SKM-1 (cell line): ENCODE results near the gene STOML2.
"Not testable (repeated sequence)": the region's sequence is repeated elsewhere in the genome, so short reads cannot be mapped to it uniquely, and the experiment has no call there.

Experiments
- DNase-seq: peaks from one replicate; lab custom pipeline; 2025; ENCODE audit not compliant: unreplicated experiment; lab: John Stamatoyannopoulos, UW

The STOML2 gene, protein sequence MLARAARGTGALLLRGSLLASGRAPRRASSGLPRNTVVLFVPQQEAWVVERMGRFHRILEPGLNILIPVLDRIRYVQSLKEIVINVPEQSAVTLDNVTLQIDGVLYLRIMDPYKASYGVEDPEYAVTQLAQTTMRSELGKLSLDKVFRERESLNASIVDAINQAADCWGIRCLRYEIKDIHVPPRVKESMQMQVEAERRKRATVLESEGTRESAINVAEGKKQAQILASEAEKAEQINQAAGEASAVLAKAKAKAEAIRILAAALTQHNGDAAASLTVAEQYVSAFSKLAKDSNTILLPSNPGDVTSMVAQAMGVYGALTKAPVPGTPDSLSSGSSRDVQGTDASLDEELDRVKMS

DNA sequence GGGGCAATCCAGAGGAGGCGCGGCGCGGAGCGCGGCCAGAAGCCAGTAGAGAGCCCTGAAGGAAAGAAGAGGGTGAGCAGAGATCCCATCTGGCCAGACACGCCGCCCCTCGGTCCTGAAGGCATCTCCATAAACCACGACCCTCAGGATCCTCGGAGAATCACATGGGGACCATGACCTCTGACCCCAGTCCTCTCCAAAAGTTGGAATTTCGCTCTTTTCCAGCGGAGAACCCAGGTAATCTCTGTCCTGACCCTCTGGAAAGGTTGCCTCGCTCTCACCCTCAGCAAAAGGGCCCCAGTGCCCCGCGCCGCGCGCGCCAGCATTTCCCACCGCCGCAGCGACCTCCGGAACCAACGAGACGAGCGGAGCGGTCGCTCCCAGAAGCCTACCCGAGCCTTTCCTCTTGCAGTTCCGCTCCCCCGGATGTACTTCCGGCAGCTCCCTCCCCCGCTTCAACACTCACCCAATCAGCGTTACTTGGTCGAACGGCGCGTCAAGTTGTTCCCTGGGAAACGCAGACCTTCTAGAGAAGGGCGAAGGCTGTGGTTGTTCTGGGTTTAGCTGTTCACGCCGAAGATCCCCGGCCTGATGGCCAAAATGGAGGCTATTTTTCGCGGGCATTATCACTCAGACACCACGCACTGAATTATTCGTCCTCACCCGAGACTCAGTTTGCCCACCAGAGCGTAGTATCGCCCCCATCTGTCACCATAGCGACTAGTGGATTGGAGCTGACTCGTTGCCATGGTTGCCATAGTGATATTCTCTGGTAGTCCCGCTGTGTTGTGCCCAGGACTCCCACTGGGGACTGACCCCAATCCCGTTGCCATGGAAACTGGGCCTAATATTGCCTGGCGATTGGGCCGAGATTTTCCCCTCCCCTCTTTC, at the start of gene STOML2:
TSS of gene STOML2 (minus strand) at position 363 of the 891 bp plus-strand sequence. CDS start at position 326, 37 bp downstream.
- DNase-seq, result peak; percentile 94

DNA sequence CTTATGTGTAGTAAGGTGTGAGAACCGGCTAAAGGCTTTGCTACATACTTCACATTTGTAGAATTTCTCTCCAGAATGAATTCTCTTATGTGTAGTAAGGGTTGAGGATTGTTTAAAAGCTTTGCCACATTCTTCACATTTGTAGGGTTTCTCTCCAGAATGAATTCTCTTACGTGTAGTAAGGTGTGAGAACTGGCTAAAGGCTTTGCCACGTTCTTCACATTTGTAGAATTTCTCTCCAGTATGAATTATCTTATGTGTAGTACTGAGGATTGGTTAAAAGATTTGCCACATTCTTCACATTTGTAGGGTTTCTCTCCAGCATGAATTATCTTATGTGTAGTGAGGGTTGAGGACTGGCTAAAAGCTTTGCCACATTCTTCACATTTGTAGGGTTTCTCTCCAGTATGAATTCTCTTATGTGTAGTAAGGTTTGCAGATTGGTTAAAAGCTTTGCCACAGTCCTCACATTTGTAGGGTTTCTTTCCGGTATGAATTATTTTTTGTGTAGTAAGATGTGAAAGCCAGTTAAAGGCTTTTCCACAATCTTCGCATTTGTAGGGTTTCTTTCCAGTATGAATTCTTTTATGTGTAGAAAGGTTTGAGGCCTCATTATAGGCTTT, 45.1 kb upstream of the STOML2 start:
- DNase-seq, result not testable (repeated sequence)

DNA sequence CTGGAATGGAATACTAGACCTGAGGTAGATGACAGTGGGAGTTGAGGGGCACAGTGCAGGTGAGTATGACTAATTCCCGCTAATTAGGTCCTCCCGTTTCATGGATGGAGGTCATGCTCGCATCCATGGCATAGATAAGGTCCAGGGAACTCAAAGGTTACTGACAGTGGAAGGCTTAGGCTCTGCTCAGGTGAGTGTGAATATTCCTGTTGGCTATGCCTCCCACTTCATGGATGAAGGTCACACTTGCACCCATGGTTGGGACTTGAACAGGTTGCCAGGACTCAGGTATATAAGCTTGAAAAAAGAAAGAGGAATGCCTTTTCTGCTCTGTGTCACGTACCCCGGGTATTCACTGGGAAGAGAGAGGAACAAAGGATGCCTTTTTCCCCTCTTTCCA, 39.1 kb upstream of the STOML2 start:
- no peak for DNase-seq

DNA sequence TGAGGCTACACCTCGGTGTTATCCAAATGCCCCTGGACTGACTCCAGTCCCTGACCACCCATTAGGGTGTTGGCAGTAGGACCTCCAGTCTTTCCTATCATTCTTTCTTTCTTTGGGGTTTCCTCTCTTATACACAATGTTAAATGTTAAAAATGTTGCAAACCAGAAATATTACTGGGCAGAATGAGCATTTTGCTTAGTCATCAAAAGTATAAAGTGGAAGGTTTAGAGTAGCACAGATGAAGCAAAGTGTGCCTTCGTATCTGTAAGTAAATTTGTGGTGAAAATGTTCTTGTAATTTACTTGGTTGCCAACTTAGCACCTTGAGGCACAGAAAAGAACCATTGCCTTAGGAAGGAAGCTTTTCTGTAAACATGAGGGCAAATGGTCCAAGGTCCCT, 37.2 kb upstream of the STOML2 start:
- no peak for DNase-seq

DNA sequence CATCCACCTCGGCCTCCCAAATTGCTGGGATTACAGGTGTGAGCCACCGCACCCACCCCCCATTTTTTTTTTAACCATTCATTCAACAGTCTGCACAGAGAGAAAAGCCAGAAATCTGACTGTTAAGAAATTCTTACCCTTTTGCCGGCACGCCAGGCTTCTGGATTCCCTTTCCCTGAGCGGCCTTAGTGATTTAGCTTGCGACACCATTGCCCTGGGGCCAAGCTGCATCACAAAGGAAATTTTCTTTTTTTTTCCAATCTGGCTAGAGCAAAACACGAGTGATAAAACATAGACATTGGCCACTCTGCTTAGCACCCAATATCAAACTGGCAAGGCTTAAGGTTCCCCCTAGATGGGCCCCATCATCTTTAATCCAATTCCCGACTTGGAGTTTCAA, 33.9 kb upstream of the STOML2 start:
- DNase-seq, result no peak

DNA sequence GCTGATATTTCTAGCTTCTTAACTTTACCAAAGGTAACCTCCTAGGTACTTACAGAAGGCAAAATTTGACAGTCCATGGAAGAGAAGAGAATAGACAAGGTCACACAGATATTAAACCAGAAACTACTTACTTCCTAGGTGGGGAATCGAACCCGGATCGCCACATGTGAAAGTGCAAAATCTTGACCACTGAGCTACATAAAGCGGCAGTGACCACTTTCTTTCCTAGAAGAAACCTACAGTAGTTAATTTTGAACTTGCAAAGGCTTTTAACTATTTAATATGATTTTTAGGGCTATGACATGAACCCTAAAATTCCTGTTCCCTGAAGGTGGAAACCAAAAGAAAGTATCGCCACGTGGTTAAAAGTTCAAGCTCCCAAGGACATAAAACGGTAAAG, 33.1 kb upstream of the STOML2 start:
- DNase-seq, result no peak

DNA sequence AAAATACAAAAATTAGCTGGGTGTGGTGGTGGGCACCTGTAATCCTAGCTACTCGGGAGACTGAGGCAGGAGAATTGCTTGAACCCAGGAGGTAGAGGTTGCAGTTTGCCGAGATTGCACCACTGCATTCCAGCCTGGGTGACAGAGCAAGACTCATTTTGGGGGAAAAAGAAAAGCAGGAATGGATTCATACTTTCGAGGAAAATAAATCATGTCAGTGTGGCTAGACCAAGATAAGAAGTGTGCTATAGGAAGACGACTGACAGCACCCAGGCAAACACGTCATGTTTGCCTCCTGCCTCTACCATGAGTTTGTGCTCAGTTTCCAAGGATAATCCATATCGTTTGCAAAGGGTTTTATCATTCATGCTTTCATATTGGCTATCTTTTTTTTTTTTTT, 32.0 kb upstream of the STOML2 start:
- no peak for DNase-seq

DNA sequence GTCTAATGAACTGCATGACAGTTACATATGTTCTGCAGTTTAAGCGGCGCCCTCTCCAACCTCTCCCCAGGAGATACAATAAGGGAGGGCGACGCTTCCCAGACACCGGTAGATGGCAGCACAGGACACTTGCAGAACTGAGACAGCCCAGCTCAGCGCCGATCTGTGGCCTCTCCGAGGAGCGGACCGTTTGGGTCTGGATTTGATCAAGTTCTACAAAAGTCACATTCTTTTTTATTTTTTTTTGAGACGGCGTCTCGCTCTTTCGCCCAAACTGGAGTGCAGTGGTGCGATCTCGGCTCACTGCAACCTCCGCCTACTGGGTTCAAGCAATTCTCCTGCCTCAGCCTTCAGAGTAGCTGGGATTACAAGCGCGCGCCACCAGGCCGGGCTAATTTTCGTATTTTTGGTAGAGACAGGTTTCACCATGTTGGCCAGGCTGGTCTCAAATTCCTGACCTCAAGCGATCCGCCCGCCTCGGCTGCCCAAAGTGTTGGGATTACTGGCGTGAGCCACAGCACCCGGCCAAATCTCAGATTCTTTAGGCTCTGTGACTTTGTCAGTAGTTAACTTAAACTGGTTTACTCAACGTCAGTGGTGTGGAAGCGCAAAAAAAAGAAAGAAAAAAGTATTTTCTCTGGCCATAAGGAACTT, 14.1 kb upstream of the STOML2 start:
- DNase-seq, result peak; percentile 76

DNA sequence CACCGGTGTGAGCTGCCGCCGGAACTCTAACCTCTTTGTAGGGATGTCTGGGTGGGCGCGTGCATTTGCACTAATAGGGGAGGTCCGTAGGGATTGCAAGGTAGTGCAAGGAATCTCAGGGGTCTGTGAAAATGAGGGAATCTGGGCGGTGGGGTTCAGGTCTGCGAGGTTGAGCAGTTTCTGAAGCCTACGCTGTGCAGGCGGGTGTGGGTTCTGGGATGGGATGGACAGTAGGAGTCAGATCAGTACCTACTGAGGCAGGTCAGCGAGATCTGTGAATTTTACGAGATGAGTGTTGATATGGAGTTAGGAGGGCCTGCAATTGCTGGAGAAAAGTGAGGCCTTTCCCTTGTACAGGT, 13.6 kb upstream of the STOML2 start:
- DNase-seq, result no peak

DNA sequence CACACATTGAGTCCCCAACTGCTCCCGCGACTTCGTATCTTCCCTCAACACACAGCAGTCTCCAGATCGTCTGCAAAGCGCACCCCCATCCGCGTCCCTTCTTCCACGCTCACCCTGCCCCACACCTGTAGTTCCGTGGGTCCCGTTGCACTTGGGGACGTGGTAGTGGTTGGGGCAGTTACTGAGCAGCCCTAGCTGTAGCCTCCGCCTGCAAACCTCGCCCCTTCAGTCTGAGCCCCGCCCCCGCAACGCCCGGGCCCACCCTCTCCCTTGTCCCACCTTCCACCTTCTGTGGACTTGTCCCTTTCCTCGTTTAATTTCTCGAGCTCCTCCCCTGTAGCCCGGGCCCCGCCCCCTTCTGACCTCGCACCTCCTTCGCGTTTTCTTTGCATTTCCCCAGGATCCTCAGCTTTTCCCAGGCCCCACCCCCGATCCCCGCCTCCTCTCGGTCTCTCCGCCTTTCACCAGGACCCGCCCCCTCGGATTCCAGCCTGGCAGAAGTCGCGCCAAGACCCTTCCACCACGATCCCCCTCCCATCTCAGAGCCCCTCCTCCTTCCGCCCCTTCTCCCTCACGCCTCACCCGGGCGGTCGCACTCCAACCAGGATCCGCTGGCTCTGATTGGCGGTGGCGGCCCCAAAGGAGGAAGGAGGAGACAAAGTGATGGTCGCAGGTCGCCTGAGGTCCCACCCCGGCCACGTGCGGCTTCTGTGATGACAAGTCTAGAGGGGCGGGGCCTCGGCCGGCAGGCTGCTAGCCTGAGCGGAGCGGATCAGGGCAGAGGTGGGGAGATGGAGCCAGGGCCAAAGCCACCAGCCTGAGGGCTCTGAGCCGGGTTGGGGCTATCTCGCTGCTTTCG, 13.0 kb upstream of the STOML2 start, which contains the start of gene ATOSB:
TSS of gene ATOSB (minus strand) at position 183 of the 859 bp plus-strand sequence. CDS start 7,588 bp downstream, outside the sequence.
- peak; percentile 93 for DNase-seq

DNA sequence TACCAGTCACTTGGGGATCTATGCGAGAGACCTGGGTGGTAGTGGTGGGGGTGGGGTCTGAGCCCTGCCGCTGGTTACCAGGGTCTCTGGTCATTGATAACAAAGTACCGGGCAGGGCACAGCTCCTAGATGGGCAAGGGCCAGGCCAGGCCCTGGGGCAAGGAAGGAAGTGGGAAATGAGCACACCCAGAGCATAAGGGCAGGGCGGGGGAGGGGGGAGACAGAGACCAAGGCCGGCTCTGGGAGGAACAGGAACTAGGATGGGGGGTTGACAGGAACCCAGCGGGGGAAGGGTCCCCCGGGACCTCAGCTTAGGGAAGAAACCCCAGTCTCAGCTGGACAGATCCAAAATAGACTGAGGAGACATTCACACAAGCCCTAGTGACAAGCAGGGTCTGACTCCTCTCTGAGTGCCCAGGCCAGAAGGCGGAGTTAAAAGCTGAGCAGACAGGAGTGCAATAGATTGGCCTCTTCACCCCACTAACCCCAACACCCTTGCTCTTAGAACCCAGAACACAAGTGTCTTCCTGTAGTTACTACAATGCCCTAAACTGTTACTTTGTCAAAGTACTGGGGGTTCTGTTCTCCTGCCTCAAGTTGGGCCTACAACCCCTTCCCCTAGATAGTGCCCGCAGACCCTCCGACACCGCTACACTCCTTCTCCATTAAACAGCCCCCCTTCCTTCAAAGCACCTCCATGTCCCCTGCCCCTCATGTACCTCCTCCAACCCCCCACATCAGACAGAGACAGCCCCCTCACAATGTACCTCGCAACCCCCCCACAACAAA, 12.1 kb upstream of the STOML2 start:
- DNase-seq, result peak; percentile 73

DNA sequence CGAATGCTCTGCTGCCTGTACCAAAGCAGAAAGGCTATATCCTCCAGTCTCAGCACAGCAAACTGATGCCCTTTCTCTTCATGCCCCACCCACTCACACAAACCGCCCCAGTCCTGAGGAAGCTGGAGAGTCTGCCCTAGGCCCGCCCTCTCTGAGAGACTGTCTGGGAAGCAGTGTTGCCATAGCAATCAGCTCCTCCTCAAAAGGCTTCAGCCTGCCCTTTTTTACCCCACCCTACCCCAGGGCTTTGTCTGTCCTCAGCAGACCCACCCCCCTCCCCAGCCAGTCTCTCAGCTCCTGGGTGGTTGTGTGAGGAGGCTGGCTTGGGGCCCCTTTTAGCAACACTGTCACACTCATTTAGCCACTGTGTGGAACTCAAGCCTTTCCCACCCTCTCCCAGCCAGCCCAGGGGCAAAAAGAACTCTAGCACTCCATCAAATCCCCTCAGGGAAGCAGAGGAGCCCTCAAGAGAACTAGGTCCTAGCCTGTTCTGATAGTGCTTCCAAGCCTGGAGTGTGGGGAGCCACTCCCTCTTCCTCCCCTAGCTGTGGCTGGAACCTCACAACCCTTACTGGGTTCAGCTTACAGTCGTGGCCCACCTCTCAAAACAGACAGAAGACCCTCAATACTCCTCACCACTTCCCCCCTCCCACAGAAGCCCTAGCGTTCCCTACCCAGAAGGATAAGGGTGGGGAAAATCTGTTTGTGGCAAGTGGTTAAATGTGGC, 11.3 kb upstream of the STOML2 start:
- peak; percentile 85 for DNase-seq

DNA sequence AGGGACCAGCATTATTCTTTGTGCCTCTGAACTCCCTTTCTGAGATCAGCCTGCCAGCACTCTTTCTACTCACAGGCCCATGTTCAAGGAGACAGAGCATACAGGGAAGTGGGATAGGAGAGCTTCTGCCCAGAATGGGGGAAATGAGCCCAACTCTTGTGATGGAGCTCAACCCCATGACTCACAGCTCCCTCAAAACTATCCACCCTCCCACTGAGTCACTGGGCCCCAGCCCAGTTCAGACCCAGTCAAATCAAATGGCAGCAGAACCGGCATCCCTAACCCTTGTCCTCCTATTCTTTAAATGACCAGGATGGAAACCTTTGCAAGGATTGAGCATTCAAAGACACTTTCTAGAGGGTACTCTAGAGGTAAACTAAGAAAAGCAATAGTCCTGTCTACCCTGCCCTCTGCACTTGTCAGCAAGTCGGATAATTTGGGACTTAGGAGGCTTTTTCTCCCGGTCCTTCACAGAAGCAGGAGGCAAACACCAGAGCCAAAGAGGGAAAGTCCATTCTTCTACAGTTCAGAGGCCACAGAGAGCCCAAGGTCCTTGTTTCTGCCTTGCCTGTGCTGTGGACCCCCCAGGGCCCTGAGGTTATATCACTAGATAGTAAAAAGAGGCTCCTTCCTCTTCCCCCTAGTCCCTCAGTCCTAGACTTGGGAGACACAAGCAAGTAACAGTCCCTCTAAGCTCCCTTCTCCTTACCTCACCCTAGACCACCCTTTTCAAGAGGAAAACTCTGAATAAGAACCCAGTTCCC, 9.5 kb upstream of the STOML2 start:
- no peak for DNase-seq

DNA sequence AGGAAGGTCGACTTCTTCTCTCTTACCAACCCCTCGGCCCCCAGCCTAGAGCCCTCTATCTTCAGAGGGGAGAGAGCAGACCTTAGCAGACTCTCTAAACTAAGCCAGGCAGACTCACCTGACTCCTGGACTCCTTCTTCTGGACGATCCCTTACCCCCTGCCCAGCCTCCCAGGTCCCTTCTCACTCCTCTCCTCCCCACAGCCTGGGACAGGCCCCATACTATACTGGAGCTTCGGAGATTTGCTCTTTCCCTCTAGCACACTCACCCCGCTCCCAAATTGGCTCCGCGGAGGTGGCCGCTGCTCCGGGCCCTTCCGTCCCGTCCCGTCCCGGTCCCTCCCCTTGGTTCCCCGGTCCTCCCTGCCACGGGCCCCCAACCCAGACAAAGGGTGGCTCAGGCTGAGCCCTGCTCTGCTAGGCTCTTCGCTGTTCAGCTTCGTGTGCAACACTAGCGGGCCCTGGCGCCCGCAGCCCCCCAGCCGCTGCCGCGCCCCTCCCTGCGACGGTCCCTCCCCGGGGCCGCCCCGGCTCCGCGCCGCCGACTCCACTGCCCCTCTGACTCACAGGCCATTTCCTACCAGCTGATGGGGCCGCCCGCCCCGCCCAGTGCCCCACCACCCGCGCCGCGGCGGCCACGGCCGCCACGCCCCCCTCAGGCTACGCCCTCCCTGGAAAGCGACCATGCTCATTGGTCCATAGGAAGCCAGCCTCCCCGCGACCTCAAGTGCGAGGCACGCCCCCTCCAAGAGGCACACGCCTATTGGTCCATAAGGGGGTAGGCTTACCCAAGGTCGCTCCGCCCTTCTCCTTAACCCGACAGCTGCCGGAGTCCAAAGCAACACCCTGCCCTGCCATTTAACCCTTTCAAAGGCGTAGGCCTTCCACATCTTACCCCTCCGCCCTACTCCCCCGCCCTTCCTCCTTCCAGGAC, 8.3 kb upstream of the STOML2 start:
- peak; percentile 96 for DNase-seq

DNA sequence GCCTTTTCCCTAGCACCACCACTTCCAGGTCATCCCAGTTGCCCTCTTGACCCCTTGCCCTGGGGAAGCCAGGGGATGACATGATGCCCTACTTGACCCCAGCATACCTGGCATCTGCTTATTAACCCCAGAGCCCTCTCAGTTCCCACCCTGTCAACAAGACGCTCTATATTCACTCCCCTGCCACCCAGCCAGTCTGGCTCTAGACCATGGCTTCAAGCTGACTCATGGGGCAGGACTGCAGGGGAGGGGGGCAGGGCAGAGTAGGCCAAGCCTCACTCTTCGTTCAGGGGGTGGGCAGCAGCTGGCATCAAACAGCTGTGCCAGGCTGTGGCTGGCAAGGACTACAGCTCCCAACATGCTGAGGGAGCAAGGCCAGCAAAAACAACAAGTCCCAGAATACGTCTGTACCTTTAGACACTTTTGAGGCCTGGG, 7.4 kb upstream of the STOML2 start:
- no peak for DNase-seq

DNA sequence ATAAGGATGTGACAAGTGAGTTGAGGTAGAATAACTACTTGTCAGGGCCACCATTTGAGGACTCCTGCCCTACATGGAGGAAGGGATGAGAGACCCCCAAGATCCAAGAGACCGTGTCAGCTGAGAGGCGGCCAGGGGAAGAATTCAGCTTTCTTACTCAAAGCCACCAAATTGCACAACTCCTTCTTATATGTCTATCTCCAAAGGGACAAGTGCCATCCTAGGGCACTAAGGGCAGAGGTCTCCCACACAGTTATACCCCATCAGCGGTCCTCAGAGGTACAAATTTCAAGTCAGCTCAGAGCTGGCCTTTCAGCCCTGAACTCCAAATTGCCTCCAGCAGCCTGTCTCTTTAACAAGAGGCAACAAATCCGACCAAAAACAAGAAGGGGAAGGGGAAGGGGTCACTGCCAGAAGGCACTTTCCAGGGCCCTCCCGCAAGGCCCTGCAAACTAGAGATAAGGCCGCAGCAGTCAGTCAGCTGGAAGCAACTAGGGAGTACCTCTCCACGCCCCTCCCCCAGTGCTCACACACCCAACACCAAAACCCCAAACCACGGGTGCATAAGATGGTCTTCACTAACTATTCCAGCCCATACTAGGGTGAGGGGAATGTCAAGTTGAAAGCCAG, 6.1 kb upstream of the STOML2 start:
- no peak for DNase-seq
